GM12892 (cell line): ENCODE measurements around the gene RGS11.

Experiments used
- POLR2A ChIP-seq: IDR thresholded peaks from 2 replicates; pipeline ENCODE4 v1.6.1; 2011; ENCODE audit warnings: low read depth, low read length, control low read depth
- POLR2AphosphoS5 ChIP-seq: IDR thresholded peaks from 2 replicates; pipeline ENCODE4 v1.6.1; 2011; ENCODE audit warnings: low read depth, low read length, control low read depth

DNA sequence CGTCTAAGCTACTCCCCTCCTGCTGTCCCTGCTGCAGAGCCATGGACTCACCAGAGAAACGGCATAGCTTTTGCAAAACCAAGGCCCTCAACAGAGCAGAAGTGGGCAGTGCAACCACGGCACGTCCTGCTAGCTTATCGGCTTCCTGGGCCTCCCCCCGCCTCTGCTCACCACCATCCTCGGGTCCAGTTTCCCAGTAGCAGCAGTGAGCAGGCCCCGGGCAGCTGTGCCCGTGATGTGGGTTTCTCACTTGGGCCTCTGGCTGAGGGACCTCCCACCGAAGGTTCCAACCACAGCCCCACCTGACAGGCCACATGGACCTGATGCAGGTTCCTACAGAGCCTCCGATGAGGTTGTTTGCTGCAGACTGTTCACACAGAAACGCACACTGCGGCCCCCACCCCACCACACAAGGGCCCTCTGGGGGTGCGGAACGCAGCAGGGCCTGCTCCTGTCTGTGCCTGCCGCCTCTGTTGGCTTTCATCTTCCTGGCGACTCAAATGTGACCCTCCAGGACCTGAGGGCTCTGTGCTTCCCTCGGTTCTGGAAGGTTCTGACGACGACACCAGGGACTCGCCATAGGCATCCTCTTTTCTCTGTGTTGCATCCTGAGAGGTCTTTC lies 32.1 kb upstream of the RGS11 start:
- TF ChIP-seq POLR2AphosphoS5 (no peak), POLR2A (no peak)
